C4-2B (cell line): ENCODE measurements around the gene DLG2.

Experiments used
- H3K27ac ChIP-seq: fragments of 450-650 bp; 2 replicates; pipeline ENCODE4 v1.5.1; 2017
- ZFX ChIP-seq: fragments of 450-650 bp; IDR thresholded peaks from 2 replicates; pipeline ENCODE4 v1.6.1; 2017
- TF ChIP-seq, protein P1 (sequence below): fragments of 450-650 bp; conservative IDR thresholded peaks from 2 replicates; pipeline ENCODE4 v1.5.1; 2017; ENCODE audit warnings: mild to moderate bottlenecking

DLG2 gene

DNA sequence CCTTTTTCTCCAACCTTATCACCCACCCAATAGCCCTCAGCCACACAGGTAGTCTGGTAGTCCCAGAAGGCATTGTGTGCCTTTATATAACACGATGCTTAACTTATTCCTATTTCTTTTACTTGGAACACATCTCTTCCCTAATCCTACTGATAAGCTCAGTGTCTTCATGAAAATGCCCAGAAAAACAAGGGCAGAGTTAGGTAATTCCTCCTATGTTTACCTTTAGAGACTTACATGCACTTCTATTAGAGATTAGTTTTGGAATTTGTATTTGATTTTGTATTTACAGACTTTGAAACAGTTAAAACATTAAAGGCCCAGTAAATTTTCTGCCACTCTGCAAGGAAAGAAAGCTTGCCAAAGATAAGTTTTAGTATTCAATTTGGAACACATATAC is 1703.2 kb downstream of the DLG2 start:
- no peak for TF ChIP-seq ZFX
- TF ChIP-seq, protein P1, sequence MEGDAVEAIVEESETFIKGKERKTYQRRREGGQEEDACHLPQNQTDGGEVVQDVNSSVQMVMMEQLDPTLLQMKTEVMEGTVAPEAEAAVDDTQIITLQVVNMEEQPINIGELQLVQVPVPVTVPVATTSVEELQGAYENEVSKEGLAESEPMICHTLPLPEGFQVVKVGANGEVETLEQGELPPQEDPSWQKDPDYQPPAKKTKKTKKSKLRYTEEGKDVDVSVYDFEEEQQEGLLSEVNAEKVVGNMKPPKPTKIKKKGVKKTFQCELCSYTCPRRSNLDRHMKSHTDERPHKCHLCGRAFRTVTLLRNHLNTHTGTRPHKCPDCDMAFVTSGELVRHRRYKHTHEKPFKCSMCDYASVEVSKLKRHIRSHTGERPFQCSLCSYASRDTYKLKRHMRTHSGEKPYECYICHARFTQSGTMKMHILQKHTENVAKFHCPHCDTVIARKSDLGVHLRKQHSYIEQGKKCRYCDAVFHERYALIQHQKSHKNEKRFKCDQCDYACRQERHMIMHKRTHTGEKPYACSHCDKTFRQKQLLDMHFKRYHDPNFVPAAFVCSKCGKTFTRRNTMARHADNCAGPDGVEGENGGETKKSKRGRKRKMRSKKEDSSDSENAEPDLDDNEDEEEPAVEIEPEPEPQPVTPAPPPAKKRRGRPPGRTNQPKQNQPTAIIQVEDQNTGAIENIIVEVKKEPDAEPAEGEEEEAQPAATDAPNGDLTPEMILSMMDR, result no peak
- H3K27ac ChIP-seq, result no peak overlapping the region

DNA sequence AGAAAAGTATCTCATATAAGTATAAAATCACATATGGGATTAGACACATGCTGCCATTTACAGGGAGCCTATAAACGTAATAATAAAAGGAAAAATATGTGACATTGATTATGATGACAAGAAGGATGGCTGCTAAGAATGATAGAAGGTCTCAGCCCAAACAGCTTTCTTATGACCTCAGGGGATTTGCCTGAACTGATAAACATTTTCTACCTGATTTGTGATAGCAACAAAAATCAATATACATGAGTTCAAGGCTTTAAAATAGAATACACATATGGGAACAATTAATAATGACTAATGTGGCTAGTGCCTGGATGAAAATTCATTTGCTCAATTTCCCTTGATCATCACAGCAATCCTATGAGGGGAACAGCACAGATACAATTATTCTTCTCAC is 1704.2 kb downstream of the DLG2 start:
- TF ChIP-seq, protein P1, result no peak
- TF ChIP-seq ZFX, result no peak
- H3K27ac ChIP-seq, result no peak overlapping the region

DNA sequence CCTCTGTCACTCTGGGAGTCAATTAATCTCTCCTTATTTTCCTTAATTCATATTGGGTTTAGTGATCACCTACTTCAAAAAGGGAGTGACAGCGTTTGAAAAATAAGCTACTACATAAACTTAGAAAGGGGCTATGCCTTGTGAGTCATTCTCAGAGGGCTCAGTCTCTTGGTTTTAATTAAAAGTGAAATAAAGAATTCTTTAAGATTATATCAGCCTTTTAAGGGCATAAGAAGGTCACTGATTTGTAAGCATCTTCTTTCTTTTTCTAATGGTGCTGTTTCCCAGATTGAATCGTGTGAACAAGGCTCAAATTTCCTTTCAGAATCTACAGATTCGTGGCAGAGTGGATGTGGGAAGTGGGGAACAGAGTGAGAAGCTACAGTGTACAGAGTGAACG is 1704.8 kb downstream of the DLG2 start:
- TF ChIP-seq, protein P1, result no peak
- TF ChIP-seq ZFX, result no peak
- H3K27ac ChIP-seq, result no peak overlapping the region

DNA sequence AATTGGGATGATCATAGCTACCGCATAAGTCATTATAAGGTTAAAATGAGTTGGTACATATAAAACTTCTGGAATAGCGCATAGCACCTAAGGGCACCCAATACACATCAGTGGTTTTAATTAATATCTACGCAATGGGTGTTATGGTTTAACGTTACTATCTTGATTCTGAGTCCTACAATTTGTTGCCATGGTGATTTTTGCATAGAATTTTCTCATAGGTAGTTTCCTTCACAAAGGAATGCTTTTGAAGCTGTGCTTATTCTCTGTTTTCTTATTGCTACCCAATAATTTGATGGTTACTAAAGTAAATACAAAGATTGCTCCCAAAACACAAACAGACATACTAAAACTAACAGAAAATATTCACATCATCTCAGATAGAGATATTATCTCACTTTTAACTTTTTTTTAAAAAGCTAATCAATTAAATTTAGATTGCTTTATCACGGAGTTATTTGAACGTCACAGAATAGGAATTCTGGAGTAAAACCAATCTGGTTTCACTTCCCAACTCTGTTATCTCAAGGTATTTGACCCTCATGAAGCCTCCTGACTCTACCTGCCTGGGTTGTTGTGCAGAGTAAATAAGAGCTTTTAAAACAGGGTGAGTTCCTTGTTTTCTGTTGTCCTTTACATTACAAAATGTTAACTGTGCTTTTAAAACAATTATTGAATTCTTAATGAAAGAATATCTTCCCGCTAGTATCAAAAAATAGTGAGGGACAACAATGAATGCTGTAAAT is 1705.5 kb downstream of the DLG2 start:
- H3K27ac ChIP-seq, result no peak overlapping the region
- TF ChIP-seq, protein P1, result no peak
- TF ChIP-seq ZFX, result no peak

DNA sequence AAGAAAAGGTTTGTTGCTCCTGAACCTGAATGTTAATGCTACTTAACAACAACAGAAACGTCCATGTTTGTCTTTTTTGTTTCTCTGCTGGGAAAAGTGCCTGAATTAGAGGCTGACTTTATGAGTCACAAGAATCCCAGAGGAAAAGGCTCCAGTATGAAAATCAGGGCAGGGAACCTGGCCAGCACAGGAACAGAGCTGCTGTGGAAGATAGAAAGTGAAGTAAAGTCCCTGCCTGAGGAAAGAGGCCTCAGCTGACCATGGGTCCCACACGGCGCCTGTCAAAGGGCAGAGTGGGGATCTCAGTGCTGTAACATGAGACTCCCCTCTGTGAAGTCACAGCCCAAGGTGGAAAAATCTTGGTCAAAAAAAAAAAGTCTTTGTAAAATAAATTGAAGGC is 1708.7 kb downstream of the DLG2 start:
- TF ChIP-seq, protein P1, result no peak
- no peak for TF ChIP-seq ZFX
- H3K27ac ChIP-seq, result no peak overlapping the region

DNA sequence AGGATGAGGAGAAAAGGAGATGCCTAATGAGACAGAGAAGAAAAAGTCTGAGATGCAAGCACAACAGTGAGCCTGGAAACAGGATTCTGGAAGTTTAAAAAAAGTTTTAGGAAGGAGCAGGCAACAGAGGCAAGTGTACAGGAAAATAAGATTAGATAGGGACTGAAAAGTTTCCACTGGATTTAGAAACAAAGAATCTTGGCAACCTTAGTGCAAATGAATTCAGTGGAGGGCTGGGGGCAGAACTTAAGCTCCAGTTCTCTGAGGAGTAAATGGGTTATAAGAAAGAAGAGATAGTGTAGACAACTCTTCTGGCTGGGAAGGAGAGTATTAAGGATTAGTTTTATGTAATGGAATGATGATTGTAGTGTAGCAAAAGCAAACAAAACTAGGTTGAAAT is 1712.1 kb downstream of the DLG2 start:
- no peak for TF ChIP-seq ZFX
- TF ChIP-seq, protein P1, result no peak

DNA sequence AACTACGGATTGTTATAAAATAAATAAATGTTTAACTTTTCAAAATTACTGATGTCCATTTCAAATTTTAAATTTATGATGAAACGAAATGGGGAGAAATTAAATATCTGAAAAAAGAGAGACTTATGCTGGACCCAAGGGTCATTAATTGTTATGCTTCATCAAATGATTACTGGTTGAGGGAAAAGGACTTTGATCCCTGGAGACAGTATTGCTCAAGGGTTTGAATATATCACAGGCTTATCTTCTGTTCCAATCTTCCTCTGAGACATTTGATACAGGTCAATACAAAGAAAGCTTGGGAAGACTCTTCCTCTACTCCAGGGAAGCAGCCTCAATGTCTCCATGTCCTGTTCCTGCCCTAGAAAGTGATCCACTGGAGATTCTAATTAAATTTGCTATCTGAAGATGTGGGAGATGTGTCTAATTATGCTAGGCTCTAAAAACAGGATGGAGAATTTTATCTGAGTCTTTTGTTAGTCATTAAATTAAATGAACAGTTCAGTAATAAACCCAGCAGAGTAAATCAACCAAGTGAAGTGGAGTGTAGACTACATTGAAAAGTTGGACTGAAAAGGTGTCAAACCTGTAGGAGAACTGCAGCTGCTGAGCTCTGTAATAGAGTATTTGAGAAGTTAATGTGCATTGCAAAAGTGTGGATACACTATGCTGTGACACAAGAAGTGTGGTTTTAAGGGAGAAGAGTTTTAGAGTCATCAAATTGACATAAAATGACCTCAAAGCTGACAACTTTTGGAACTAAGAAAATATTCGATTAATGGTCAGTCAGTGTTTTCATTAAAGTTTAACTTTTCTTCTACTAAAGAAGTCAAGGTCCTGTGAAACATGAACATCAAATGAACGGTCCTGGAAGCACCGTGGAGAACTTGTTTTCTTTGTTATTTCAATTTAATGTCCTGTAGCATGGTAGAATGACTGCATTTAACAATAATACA is 1717.3 kb downstream of the DLG2 start:
- TF ChIP-seq, protein P1, result no peak
- no peak for TF ChIP-seq ZFX
- no peak overlapping the region for H3K27ac ChIP-seq

More for the DNA sequence above, 1712.1 kb downstream of the DLG2 start:
- H3K27ac ChIP-seq, result no peak overlapping the region
